Mesothelial cell of epicardium (in vitro differentiated cells): ENCODE data around the gene SNAPC4. TPM values are rescaled to one million over a fixed set of nuclear protein-coding genes. Genes with fewer than 3 reads are reported as not detected.
A peak's percentile ranks its signal among the peaks of the same experiment; 100 is the strongest.

Source experiments
- DNase-seq, 2 experiments: peaks; one replicate each; pipeline ENCODE4 v3.0.0; 2021; ENCODE audit warnings: low spot score in 2 of 2; ENCODE audit not compliant: unreplicated experiment in 2 of 2
- H3K27ac Mint-ChIP-seq: 2 replicates; pipeline ENCODE4 v1.8.0; 2021; ENCODE audit warnings: mixed read lengths
- H3K27me3 Mint-ChIP-seq: 2 replicates; pipeline ENCODE4 v1.8.0; 2021; ENCODE audit warnings: low read depth, mixed read lengths
- H3K36me3 Mint-ChIP-seq: 2 replicates; pipeline ENCODE4 v1.8.0; 2021; ENCODE audit warnings: mixed read lengths
- H3K4me1 Mint-ChIP-seq: 2 replicates; pipeline ENCODE4 v1.8.0; 2021; ENCODE audit warnings: mixed read lengths
- H3K4me3 Mint-ChIP-seq: 2 replicates; pipeline ENCODE4 v1.8.0; 2021; ENCODE audit warnings: mild to moderate bottlenecking, moderate library complexity, mixed read lengths
- H3K9me3 Mint-ChIP-seq: 2 replicates; pipeline ENCODE4 v1.8.0; 2021; ENCODE audit warnings: mixed read lengths
- total RNA-seq: library from RNA; stranded (reverse); gene quantifications from 3 replicates; pipeline ENCODE4 v1.2.1, GENCODE V29; 2021
- TF ChIP-seq, protein P1 (sequence below): fragments of 200-600 bp; sonication (generic); IDR thresholded peaks from one replicate; pipeline ENCODE4 v1.5.0; 2021; ENCODE audit warnings: antibody characterized with exemption; ENCODE audit not compliant: unreplicated experiment

The SNAPC4 gene
- total RNA-seq, 1 donor from 2014 or later, result 18.2 TPM

DNA sequence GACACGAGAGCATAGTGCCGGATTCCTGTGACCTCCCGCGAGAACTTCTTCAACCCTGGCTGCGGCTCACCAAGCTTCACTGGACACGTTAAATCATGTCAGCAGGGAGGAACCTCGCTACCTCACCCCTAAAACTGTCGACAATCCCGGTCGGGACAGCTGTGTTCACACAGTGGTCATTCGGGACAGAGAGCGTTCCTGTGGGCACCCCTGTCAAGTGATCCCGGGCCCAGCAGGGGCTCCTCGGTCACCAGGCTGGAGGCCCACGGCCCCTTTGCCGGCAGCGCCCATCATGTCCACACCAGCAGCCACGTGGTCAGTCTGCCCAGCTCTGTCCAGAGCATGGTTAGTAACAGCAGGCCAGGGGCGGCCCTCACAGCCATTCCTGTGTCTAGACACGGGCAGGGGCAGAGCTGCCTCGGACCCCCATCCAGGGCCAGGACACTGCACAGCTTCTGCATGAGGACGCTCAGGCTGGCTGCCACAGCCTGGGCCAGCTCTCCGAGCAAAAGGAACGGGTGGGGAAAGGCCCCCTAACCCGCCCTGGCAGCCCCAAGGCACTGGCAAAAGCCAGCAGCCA is 36.2 kb upstream of the SNAPC4 start:
- H3K27me3 Mint-ChIP-seq, result no peaks in the 10 kb centered on the region
- no peak overlapping the region for H3K27ac Mint-ChIP-seq
- H3K4me3 Mint-ChIP-seq, result peak overlapping the region; percentile 81
- TF ChIP-seq, protein P1, sequence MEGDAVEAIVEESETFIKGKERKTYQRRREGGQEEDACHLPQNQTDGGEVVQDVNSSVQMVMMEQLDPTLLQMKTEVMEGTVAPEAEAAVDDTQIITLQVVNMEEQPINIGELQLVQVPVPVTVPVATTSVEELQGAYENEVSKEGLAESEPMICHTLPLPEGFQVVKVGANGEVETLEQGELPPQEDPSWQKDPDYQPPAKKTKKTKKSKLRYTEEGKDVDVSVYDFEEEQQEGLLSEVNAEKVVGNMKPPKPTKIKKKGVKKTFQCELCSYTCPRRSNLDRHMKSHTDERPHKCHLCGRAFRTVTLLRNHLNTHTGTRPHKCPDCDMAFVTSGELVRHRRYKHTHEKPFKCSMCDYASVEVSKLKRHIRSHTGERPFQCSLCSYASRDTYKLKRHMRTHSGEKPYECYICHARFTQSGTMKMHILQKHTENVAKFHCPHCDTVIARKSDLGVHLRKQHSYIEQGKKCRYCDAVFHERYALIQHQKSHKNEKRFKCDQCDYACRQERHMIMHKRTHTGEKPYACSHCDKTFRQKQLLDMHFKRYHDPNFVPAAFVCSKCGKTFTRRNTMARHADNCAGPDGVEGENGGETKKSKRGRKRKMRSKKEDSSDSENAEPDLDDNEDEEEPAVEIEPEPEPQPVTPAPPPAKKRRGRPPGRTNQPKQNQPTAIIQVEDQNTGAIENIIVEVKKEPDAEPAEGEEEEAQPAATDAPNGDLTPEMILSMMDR, result no peak
- H3K4me1 Mint-ChIP-seq, result peaks cover 21% of the 10 kb centered on the region
- H3K36me3 Mint-ChIP-seq, result peaks cover 4% of the 10 kb centered on the region
- no peaks in the 10 kb centered on the region for H3K9me3 Mint-ChIP-seq
- DNase-seq, result no peak

DNA sequence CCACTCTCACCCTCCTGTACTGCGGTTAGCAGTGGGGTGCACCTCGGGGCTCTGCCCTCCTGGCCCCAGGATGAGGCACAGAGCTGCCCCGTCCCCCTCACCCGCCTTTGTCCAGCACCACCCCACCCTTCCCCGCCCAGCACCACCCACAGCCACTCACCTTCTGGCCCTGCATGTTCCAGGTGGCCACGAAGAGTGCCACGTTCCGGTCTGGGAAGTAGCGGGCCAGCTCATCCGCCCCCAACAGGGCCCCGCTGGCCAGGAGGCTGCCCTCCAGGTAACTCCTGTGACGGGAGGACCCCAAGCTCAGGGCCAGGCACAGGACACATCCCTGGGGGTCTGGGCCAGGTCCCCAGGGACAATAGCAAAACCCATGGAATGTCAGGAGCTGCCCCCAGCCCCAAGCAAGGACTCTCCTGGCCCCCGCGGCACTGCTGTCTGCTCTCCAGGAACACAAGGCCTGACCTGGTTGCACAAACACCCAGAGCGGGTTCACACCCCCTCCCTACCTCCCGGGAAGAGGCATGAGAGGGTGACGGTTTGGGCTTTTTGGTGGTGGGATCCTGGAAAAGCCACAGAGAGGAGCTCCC is 34.7 kb upstream of the SNAPC4 start:
- Mint-ChIP-seq H3K4me1 (peaks cover 21% of the 10 kb centered on the region), H3K4me3 (no peak overlapping the region), H3K36me3 (peaks cover 3% of the 10 kb centered on the region), H3K9me3 (no peaks in the 10 kb centered on the region), H3K27ac (no peak overlapping the region), H3K27me3 (no peaks in the 10 kb centered on the region)
- TF ChIP-seq, protein P1, result no peak
- no peak for DNase-seq

DNA sequence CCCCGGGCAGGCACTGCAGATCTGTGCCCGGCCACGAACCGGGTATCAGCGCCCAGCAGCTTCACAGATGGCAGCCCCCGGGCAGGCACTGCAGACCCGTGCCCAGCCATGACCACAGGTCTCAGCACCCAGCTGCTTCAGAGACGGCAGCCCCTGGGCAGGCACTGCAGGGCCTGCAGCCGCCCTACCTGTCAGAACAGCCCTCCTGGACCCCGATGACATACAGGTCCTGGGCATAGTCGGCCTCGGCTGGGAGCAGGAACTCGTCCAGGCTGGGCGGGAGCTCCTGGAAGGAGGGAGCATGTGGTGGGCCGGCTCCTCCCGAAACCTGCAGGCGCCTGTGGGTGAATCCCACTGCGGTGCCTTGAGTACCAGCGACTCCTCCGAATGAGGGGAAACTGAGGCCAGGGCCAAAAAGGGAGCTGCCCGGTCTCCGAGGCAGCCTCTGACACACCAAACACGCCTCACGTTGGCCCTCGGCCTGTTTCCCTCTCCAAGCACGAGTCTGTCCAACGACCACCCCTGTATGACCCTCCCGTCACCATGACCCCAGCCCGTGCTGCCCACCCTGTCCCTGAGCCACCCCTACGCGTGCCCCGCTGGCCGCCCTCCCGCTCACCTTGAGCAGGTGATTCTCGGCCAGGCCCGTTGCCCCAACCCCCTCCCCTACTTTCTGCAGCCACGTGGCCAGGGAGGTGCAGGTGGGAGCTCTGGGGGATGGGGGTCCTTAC is 34.0 kb upstream of the SNAPC4 start:
- H3K4me1 Mint-ChIP-seq, result peaks cover 21% of the 10 kb centered on the region
- TF ChIP-seq, protein P1, result no peak
- no peaks in the 10 kb centered on the region for H3K27me3 Mint-ChIP-seq
- H3K27ac Mint-ChIP-seq, result no peak overlapping the region
- no peak for DNase-seq
- H3K4me3 Mint-ChIP-seq, result no peak overlapping the region
- H3K36me3 Mint-ChIP-seq, result peaks cover 3% of the 10 kb centered on the region
- H3K9me3 Mint-ChIP-seq, result no peaks in the 10 kb centered on the region

DNA sequence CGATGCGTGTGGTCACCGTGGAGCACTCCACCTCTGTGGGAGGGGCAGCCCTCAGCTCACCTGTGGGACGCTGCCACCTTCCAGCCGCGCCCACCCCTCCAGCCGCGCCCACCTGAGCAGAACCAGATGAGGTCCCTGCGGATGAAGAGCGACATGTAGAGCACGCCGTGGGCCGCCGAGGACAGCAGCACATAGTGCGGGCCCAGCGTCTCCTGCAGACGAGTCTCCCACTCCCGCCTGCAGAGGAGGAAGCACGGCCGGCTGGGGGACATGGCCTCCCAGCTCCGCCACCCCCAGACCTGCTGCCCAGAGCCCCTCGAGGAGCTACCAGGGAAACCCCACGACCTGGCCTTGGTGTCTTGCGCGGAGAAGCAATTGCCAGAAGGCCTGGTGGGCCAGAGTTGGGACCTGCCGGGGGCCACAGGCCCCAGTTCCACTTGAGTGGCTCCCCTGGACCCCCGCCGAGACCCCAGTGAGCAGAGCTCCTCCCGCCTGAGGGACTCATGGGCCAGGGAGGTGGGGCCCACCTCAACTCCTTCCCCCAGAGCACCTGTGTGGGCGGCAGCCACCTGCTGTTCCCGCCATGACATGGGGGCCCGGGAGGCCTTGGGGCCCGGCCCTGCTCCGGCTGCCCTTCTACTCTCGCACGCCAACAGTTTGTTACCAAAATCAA is 33.2 kb upstream of the SNAPC4 start:
- TF ChIP-seq, protein P1, result no peak
- no peak for DNase-seq
- Mint-ChIP-seq H3K27ac (no peak overlapping the region), H3K9me3 (no peaks in the 10 kb centered on the region), H3K4me3 (no peak overlapping the region), H3K36me3 (peaks cover 6% of the 10 kb centered on the region), H3K27me3 (no peaks in the 10 kb centered on the region), H3K4me1 (peaks cover 18% of the 10 kb centered on the region)

DNA sequence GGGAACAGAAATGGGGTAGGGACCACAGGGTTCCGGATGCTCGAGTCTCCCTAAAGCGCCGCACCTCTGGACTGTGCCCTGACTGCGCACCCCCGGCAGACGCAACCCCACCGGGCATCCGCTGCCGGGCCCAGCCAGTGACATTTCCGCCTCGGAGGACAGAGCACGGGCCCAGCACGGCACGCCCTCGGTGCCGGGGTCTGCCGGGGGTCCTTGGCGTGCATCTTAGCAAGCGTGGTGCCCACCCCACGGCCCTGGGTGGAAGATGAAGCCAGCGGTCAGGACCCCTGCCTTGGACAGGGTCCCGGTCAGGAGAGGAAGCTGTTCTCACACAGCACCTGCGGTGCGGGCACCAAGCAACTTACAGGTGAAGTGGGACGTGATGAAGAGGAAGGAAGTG is 32.6 kb upstream of the SNAPC4 start:
- Mint-ChIP-seq H3K4me1 (peaks cover 13% of the 10 kb centered on the region), H3K27ac (no peak overlapping the region), H3K9me3 (no peaks in the 10 kb centered on the region), H3K4me3 (no peak overlapping the region), H3K27me3 (no peaks in the 10 kb centered on the region), H3K36me3 (peaks cover 6% of the 10 kb centered on the region)
- TF ChIP-seq, protein P1, result no peak
- no peak for DNase-seq
